GM12878 (cell line): Measurements from ENCODE around the gene KCNB1. TPM values are rescaled to one million over a fixed set of nuclear protein-coding genes. Genes with fewer than 3 reads are reported as not detected.

Experiments used
- IRF4 ChIP-seq: IDR thresholded peaks from 2 replicates; pipeline ENCODE4 v1.6.1; 2011; ENCODE audit warnings: low read depth, low read length
- RBBP5 ChIP-seq: fragments of 200-600 bp; sonication (generic); conservative IDR thresholded peaks from 2 replicates; pipeline ENCODE4 v1.6.1; 2016
- ZNF24 ChIP-seq: fragments of 450-650 bp; IDR thresholded peaks from 2 replicates; pipeline ENCODE4 v1.6.1; 2017; ENCODE audit warnings: antibody characterized with exemption, mild to moderate bottlenecking
- polyA plus RNA-seq, 11 experiments: library from polyadenylated mRNA; depleted of rRNA in 4 of 11; unstranded in 6 of 11; stranded (reverse) in 5 of 11; fragments of >200 nt; fragmentation: Nextera tagmentation in 4 of 11; fragmentation: Illumina TruSeq in 1 of 11; extraction: Ambion mirVana in 4 of 11; extraction: Trizol in 1 of 11; gene quantifications; 1 replicate in 1 of 11; 2 replicates in 10 of 11; pipeline versions ENCODE4 v1.2.1 to v1.2.3, GENCODE V29; 2011 to 2016; ENCODE audit warnings: inconsistent platforms in 2 of 11, missing spikeins in 2 of 11, low read depth in 1 of 11
- total RNA-seq, 4 experiments: library from RNA; depleted of rRNA in 3 of 4; stranded (reverse); fragments of >200 nt in 3 of 4; fragmentation: Illumina TruSeq in 1 of 4; extraction: Trizol in 1 of 4; gene quantifications; 2 replicates each; pipeline versions ENCODE4 v1.2.1 to v1.2.3, GENCODE V29; 2013 to 2021
- TF ChIP-seq, protein P1 (sequence below): IDR thresholded peaks from 2 replicates; pipeline ENCODE4 v1.6.1; 2012; ENCODE audit warnings: low read depth, low read length, improper control_type of control experiment
- TF ChIP-seq, protein P2 (sequence below): fragments of 450-650 bp; IDR thresholded peaks from 2 replicates; pipeline ENCODE4 v1.6.1; 2017; ENCODE audit warnings: mild to moderate bottlenecking, low read depth, inconsistent platforms; ENCODE audit not compliant: poor library complexity, severe bottlenecking
- TF ChIP-seq, protein P3 (sequence below): fragments of 450-650 bp; conservative IDR thresholded peaks from 2 replicates; pipeline ENCODE4 v1.6.1; 2017; ENCODE audit warnings: mild to moderate bottlenecking, moderate library complexity
- TF ChIP-seq, protein P4 (sequence below): IDR thresholded peaks from 2 replicates; pipeline ENCODE4 v1.6.1; 2012; ENCODE audit warnings: mild to moderate bottlenecking, low read depth, low read length

The KCNB1 gene
- total and polyA plus RNA-seq, 10 of the 15 experiments (the other 5 are each of a cell fraction or from before 2014, with no cell fraction given): 0.02 to 0.08 (median 0.03) TPM; not detected in 7

DNA sequence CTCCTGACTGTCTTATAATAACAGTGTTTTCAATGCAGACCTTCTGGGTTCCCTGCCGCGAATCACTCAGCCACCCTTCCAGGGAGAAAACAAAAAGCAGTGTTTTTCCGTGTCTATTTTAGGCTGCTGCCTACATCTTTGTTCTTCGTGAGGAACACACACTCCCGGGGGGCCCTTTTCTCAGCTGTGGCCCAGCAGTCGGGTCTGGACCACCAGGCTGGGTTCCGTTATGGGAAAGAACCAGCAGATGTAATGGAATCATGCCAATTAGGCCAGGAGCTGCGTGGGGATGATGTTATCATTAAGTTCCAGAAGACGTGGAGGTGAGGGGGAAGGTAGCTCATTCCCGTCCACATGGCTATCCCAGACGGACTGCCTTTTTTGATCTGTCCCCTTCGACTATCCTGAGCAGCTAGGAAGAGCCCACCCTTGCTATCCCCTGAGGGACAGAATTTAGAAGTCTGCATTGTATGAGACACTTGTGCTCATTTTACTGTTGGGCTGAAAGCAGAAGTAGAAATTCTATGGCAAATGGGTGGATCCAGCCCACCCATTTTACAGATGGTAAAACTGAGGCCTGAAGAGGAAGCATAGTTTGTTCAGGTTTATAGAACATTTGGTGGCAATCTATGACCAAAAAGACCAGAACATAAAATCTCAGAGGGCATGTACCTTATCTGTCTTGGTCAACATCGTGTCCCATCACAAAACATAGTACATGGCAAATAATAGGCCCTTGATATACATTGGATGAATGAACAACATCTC, 54.5 kb downstream of the KCNB1 start (continued):
- TF ChIP-seq, protein P1, sequence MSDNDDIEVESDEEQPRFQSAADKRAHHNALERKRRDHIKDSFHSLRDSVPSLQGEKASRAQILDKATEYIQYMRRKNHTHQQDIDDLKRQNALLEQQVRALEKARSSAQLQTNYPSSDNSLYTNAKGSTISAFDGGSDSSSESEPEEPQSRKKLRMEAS: no peak
- TF ChIP-seq, protein P2, sequence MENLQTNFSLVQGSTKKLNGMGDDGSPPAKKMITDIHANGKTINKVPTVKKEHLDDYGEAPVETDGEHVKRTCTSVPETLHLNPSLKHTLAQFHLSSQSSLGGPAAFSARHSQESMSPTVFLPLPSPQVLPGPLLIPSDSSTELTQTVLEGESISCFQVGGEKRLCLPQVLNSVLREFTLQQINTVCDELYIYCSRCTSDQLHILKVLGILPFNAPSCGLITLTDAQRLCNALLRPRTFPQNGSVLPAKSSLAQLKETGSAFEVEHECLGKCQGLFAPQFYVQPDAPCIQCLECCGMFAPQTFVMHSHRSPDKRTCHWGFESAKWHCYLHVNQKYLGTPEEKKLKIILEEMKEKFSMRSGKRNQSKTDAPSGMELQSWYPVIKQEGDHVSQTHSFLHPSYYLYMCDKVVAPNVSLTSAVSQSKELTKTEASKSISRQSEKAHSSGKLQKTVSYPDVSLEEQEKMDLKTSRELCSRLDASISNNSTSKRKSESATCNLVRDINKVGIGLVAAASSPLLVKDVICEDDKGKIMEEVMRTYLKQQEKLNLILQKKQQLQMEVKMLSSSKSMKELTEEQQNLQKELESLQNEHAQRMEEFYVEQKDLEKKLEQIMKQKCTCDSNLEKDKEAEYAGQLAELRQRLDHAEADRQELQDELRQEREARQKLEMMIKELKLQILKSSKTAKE: no peak
- TF ChIP-seq IRF4 (no peak), ZNF24 (no peak), RBBP5 (no peak)
- TF ChIP-seq, protein P3, sequence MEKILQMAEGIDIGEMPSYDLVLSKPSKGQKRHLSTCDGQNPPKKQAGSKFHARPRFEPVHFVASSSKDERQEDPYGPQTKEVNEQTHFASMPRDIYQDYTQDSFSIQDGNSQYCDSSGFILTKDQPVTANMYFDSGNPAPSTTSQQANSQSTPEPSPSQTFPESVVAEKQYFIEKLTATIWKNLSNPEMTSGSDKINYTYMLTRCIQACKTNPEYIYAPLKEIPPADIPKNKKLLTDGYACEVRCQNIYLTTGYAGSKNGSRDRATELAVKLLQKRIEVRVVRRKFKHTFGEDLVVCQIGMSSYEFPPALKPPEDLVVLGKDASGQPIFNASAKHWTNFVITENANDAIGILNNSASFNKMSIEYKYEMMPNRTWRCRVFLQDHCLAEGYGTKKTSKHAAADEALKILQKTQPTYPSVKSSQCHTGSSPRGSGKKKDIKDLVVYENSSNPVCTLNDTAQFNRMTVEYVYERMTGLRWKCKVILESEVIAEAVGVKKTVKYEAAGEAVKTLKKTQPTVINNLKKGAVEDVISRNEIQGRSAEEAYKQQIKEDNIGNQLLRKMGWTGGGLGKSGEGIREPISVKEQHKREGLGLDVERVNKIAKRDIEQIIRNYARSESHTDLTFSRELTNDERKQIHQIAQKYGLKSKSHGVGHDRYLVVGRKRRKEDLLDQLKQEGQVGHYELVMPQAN: no peak
- TF ChIP-seq, protein P4, sequence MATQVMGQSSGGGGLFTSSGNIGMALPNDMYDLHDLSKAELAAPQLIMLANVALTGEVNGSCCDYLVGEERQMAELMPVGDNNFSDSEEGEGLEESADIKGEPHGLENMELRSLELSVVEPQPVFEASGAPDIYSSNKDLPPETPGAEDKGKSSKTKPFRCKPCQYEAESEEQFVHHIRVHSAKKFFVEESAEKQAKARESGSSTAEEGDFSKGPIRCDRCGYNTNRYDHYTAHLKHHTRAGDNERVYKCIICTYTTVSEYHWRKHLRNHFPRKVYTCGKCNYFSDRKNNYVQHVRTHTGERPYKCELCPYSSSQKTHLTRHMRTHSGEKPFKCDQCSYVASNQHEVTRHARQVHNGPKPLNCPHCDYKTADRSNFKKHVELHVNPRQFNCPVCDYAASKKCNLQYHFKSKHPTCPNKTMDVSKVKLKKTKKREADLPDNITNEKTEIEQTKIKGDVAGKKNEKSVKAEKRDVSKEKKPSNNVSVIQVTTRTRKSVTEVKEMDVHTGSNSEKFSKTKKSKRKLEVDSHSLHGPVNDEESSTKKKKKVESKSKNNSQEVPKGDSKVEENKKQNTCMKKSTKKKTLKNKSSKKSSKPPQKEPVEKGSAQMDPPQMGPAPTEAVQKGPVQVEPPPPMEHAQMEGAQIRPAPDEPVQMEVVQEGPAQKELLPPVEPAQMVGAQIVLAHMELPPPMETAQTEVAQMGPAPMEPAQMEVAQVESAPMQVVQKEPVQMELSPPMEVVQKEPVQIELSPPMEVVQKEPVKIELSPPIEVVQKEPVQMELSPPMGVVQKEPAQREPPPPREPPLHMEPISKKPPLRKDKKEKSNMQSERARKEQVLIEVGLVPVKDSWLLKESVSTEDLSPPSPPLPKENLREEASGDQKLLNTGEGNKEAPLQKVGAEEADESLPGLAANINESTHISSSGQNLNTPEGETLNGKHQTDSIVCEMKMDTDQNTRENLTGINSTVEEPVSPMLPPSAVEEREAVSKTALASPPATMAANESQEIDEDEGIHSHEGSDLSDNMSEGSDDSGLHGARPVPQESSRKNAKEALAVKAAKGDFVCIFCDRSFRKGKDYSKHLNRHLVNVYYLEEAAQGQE: no peak
- TF ChIP-seq, all 136 proteins: peak for 0
